Dendritic cell treated with granulocyte-macrophage colony-stimulating factor and Interleukin-4, amounts not matched to agents 40 ng/mL and 50 ng/mL, for 4 days (primary cell): Measurements from ENCODE around the gene EPB41L1.

Experiments
- H3K27ac Mint-ChIP-seq: one replicate; pipeline ENCODE4 v1.8.0; 2022; ENCODE audit warnings: mild to moderate bottlenecking, mixed read lengths
- H3K27me3 Mint-ChIP-seq: one replicate; pipeline ENCODE4 v1.8.0; 2022; ENCODE audit warnings: mild to moderate bottlenecking, mixed read lengths
- H3K36me3 Mint-ChIP-seq: one replicate; pipeline ENCODE4 v1.8.0; 2022; ENCODE audit warnings: low read depth, mixed read lengths
- H3K4me1 Mint-ChIP-seq: one replicate; pipeline ENCODE4 v1.8.0; 2022; ENCODE audit warnings: low read depth, mixed read lengths
- H3K4me3 Mint-ChIP-seq: one replicate; pipeline ENCODE4 v1.8.0; 2022; ENCODE audit warnings: mild to moderate bottlenecking, moderate library complexity, mixed read lengths
- H3K9me3 Mint-ChIP-seq: one replicate; pipeline ENCODE4 v1.8.0; 2022; ENCODE audit warnings: mixed read lengths
- intact Hi-C: fragments of 100-400 bp; cut with micrococcal nuclease; formaldehyde crosslinking; loops from one replicate; pipeline ENCODE4 v1.15.0; 2022

The EPB41L1 gene

DNA sequence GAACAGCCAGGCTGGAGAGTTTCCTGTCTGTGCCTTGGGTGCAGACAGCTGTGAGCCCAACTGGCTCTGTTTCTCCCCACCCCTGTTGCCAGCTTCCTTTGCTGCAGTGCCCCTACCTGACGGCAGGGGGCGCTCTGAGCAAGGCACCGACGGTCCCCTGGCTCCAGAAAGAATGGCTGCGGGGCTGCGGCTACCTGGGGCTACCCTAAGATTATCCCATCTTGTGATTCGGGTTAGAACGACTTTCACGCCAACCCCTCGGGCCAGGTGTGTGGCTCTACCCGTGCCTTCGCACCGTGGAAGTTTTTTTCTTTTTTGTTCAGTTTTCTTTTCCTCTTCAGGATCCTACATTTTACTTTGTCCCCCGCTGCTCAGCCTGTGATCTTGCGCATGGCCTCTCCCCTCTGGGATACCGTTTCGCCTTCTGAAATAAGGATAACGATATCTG lies 48.4 kb downstream of the EPB41L1 start:
- no peak overlapping the region for H3K27ac Mint-ChIP-seq
- peaks cover 17% of the 10 kb centered on the region for H3K27me3 Mint-ChIP-seq
- no peaks in the 10 kb centered on the region for H3K36me3 Mint-ChIP-seq
- intact Hi-C loops, result loop anchor here (1.0 kb wide), 1 partner anchor 236 kb away; no protein-coding TSS in a partner anchor
- peak overlapping the region; percentile 33 for H3K4me3 Mint-ChIP-seq
- no peaks in the 10 kb centered on the region for H3K9me3 Mint-ChIP-seq
- peaks cover 18% of the 10 kb centered on the region for H3K4me1 Mint-ChIP-seq

DNA sequence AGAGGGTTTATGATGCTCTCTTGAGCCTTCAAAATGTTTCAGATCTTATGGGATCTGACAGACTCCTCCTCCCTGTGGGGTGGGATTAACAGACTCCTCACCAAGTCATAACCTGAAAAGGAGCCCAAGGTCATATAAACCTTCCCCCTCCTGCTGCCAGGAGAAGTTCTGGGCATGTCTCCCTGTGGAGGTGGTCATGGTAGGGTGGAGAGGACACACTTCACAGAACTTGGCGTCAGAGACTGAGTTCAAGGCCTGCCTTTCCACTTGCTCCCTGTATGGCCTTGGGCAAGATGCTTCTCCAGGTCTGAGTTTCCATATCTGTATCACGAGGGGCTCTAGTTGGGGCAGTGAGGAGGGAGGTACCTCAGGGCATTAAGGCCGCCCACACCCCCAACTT lies 49.3 kb downstream of the EPB41L1 start:
- H3K4me1 Mint-ChIP-seq, result peaks cover 20% of the 10 kb centered on the region
- H3K4me3 Mint-ChIP-seq, result no peak overlapping the region
- H3K27me3 Mint-ChIP-seq, result peaks cover 17% of the 10 kb centered on the region
- intact Hi-C loops, result loop anchor here (1.0 kb wide), 1 partner anchor 235 kb away; no protein-coding TSS in a partner anchor
- no peaks in the 10 kb centered on the region for H3K9me3 Mint-ChIP-seq
- no peak overlapping the region for H3K27ac Mint-ChIP-seq
- no peaks in the 10 kb centered on the region for H3K36me3 Mint-ChIP-seq

DNA sequence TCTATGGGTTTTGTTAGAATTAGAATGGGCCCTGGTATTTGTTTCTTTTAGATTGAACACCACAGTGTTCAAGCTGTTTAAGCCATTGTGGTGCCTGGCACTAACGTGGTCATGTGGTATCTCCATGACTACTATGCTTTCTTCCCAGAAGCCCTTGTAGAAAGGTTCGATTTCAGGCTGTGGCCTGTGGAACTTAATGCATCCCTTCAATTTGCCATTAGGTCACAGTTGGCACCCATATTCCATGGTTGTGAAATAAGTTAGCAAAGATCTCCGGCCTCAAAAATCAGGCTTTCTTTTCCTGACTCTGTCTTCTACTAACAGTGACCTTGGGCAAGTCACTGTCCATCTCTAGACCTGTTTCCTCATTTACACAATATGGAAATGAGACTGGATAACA lies 50.5 kb downstream of the EPB41L1 start:
- Mint-ChIP-seq H3K27ac (no peak overlapping the region), H3K36me3 (no peaks in the 10 kb centered on the region), H3K4me1 (peaks cover 16% of the 10 kb centered on the region), H3K27me3 (peaks cover 14% of the 10 kb centered on the region), H3K9me3 (no peaks in the 10 kb centered on the region), H3K4me3 (no peak overlapping the region)
- intact Hi-C loops, result no loop called here

DNA sequence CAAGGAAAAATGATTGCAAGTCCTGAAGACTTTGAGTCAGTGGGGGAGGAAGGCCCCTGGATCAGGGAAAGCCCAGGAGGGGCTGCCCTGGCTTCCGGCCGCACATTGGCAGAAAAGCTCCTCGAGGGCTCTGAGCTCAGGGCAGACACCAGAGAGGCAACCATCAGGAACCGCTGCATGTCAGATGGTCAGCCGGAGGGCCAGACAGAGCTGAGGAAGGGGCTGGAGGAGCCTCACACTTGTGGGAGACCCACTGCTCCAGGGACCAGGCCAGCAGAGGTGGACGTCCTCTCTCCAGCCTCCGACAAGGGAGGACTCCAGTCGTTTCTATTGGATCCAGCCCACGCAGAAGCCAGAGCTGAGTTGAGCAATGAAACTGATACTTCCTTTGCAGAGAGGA lies 51.5 kb downstream of the EPB41L1 start:
- no peak overlapping the region for H3K27ac Mint-ChIP-seq
- peaks cover 10% of the 10 kb centered on the region for H3K27me3 Mint-ChIP-seq
- intact Hi-C loops, result no loop called here

DNA sequence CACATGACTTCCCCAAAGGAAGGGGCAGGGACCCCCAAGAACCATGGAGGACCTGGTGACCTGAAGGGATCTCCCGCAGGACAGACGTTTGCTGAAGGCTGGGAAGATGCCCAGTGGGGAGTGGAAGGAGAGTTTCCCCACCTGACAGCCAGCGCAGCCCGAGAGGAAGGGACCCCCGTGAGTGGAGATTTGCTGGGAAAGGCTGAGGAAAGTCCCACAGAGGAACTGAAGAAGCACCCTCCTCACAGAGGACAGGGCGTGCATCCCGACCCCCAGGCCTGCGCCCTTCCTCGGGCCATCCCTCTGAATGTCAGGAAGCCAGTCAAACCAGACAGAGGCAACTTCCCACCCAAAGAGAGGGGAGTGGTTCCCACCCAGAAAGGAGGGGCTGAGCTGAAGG lies 52.1 kb downstream of the EPB41L1 start:
- H3K27ac Mint-ChIP-seq, result no peak overlapping the region
- H3K27me3 Mint-ChIP-seq, result peaks cover 10% of the 10 kb centered on the region
- H3K4me3 Mint-ChIP-seq, result no peak overlapping the region
- intact Hi-C loops, result no loop called here
- no peaks in the 10 kb centered on the region for H3K9me3 Mint-ChIP-seq
- no peaks in the 10 kb centered on the region for H3K36me3 Mint-ChIP-seq
- peaks cover 16% of the 10 kb centered on the region for H3K4me1 Mint-ChIP-seq

More for the DNA sequence above, 51.5 kb downstream of the EPB41L1 start:
- H3K4me3 Mint-ChIP-seq, result no peak overlapping the region
- no peaks in the 10 kb centered on the region for H3K36me3 Mint-ChIP-seq
- H3K9me3 Mint-ChIP-seq, result no peaks in the 10 kb centered on the region
- H3K4me1 Mint-ChIP-seq, result peaks cover 16% of the 10 kb centered on the region

DNA sequence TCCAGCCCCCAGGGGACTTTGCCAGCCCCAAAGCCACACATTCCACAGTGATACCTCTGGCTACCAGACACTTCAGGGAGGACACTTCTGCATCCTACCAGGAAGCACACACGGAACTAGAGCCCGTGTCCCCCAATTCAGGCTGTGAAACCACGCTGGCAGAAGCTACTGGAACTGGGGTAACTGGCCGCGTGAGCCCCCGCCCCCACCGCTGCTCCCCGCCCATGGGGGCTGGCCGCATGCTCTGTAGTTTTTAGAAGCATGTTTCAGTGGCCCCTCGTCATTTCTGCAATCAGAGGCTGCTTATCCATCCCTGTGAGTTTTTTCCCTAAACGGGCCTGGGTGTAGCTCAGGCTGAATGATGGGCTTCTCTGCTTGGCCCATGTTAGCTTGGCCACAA lies 53.1 kb downstream of the EPB41L1 start:
- Mint-ChIP-seq H3K27ac (no peak overlapping the region), H3K4me3 (no peak overlapping the region), H3K9me3 (no peaks in the 10 kb centered on the region), H3K27me3 (peaks cover 9% of the 10 kb centered on the region), H3K4me1 (peaks cover 16% of the 10 kb centered on the region), H3K36me3 (no peaks in the 10 kb centered on the region)
- intact Hi-C loops, result no loop called here

DNA sequence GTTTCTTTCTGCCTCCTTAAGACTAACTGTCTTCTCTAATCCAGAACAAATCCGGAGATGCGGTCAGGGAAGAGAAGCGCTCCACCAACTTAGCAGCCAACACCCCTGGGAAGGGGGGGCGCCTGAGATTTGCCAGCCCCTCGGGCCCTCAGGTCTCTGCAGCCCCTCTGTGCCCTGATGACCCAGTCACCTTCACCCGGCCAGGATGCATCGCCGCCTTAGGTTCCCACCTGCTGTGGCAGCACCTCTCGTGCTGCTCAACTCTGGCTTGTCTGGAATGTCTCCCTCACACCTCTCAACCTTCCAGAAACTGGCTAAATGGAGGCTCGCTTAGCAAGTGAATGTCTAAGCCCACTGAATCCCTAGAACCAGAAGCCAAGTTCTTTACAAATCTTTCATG lies 53.7 kb downstream of the EPB41L1 start:
- H3K4me3 Mint-ChIP-seq, result no peak overlapping the region
- peaks cover 5% of the 10 kb centered on the region for H3K27me3 Mint-ChIP-seq
- intact Hi-C loops, result no loop called here
- no peak overlapping the region for H3K27ac Mint-ChIP-seq
- peaks cover 11% of the 10 kb centered on the region for H3K4me1 Mint-ChIP-seq
- no peaks in the 10 kb centered on the region for H3K9me3 Mint-ChIP-seq
- no peaks in the 10 kb centered on the region for H3K36me3 Mint-ChIP-seq

DNA sequence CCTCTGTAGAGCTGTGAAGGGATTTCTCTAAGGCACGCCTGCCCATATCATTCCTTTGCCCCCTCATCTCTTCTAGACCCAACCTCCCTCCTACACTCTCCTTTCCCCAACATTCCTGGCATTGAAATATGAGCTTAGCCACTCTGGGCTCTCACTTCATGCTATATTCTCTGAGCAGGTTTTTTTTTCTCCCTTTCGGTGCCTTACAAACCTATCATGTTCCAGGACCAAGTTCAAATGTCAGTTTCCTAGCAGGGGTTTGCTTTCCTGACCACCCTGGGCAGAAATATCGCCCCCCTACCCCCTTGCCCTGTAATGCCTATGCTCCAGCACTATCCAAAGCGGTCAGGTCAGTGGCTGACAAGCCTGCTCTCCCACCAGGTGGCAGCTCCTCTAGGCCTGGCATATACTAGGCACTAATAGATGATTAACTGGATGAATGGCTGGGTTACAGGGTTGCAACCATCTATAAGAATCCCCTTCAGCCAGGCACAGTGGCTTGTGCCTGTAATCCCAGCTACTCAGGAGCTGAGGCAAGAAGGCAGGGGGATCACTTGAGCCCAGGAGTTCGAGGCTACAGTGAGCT lies 56.0 kb downstream of the EPB41L1 start:
- Mint-ChIP-seq H3K27ac (no peak overlapping the region), H3K27me3 (peaks cover 2% of the 10 kb centered on the region), H3K4me3 (no peak overlapping the region), H3K9me3 (no peaks in the 10 kb centered on the region), H3K36me3 (no peaks in the 10 kb centered on the region), H3K4me1 (peaks cover 5% of the 10 kb centered on the region)
- intact Hi-C loops, result no loop called here

DNA sequence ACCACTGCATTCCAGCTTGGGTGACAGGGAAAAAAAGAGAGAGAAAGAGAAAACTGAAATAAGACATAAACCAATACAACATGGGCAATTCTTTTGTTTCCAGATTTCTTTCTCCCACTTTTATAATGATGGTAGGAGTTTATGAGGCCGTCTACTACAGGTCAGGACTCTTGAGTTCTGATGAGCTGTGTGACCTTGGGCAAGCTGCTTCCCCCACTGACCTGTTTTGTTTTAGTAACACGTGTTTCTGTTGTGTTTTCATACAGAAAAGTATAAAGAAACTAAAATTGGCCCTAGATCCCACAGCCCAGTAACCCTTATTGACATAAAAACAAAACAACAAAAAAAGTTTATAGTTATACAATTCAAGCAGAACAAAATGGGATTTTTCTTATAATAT lies 58.8 kb downstream of the EPB41L1 start:
- no peak overlapping the region for H3K27ac Mint-ChIP-seq
- H3K4me3 Mint-ChIP-seq, result no peak overlapping the region
- peaks cover 5% of the 10 kb centered on the region for H3K4me1 Mint-ChIP-seq
- peaks cover 5% of the 10 kb centered on the region for H3K27me3 Mint-ChIP-seq
- H3K9me3 Mint-ChIP-seq, result no peaks in the 10 kb centered on the region
- intact Hi-C loops, result no loop called here
- H3K36me3 Mint-ChIP-seq, result no peaks in the 10 kb centered on the region

DNA sequence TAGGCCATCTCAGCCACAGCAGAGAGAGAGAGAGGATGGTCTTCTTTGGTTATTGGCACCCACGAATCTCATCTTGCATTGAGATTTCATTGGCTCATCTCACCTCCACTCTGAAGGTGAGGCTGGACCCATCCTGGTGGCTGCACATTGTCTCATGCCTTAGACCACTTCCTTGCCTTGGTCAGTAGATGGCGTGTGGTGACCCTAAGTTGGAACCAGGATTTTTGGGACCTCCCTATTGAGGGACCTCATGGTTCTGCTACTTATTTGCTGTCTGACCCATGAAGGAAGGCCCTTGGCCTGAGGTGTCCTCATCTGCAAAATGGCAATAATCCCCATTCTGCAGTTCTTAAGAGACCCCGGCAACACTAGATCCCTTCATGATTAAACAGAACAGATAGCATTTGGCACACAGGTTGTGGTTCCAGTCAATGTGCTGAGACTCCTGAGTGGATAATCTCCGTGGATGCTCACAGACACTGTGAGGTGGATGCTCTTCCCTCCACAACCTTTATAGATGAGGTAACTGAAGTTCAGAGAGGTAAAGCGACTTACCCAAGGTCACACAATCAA lies 60.2 kb downstream of the EPB41L1 start:
- no peaks in the 10 kb centered on the region for H3K36me3 Mint-ChIP-seq
- H3K4me1 Mint-ChIP-seq, result no peaks in the 10 kb centered on the region
- no peak overlapping the region for H3K4me3 Mint-ChIP-seq
- H3K27me3 Mint-ChIP-seq, result peaks cover 5% of the 10 kb centered on the region
- no peak overlapping the region for H3K27ac Mint-ChIP-seq
- H3K9me3 Mint-ChIP-seq, result no peaks in the 10 kb centered on the region
- intact Hi-C loops, result no loop called here

DNA sequence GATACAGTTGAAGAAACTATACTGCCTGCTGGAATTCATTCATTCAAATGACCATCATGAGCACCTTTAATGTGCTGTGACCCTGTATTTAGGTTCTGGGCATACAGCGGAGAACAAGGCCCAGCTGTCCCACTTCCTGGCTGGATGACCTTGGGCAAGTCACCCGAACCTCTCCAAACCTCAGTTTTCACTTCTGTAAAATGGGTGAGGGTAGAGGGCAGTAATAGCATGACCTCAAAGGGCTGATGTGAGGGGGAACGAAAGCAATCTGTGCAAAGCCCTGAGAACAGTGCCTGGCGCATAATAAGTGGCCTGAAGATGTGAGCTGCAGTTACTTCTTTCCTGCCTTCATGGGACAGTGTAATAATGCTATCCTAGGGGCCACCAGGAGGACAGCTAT lies 61.2 kb downstream of the EPB41L1 start:
- no peak overlapping the region for H3K27ac Mint-ChIP-seq
- no peaks in the 10 kb centered on the region for H3K36me3 Mint-ChIP-seq
- H3K4me3 Mint-ChIP-seq, result no peak overlapping the region
- H3K27me3 Mint-ChIP-seq, result peaks cover 5% of the 10 kb centered on the region
- no peaks in the 10 kb centered on the region for H3K9me3 Mint-ChIP-seq
- intact Hi-C loops, result no loop called here
- no peaks in the 10 kb centered on the region for H3K4me1 Mint-ChIP-seq

DNA sequence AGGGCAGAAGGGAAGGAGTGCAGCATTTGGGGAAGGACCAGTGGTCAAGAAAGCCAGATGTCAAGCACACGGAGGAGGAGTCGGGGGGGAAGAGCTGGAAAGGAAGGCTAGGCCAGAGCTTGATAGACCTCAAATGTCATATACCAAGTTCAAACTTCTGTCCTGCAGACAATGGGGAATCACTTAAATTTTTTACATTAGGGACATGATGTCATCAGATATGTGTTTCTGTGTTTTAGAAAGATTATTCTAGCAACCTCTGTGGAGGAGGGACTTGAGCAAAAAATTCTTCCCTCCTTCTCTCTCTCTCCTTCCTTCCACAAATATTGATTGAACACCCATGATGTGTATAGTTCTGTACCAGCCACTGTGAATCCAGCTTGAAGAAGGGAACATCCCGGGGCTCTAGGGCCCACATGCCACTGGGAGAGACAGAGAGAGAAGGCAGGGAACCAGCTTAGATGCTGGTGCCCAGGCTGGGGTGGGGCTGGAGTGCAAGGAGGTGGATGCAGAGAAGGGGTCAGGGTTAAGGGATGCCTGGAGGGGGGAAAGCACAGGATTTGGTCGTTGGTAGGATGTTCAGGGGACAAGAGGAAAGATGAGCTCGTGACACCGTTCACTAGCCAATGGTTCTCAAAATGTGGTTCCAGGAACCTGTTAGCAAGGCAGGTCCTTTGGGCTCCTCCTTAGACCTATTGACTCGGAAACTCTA lies 61.9 kb downstream of the EPB41L1 start:
- Mint-ChIP-seq H3K4me3 (no peak overlapping the region), H3K36me3 (no peaks in the 10 kb centered on the region), H3K27ac (no peak overlapping the region), H3K27me3 (peaks cover 5% of the 10 kb centered on the region), H3K4me1 (no peaks in the 10 kb centered on the region), H3K9me3 (no peaks in the 10 kb centered on the region)
- intact Hi-C loops, result no loop called here

DNA sequence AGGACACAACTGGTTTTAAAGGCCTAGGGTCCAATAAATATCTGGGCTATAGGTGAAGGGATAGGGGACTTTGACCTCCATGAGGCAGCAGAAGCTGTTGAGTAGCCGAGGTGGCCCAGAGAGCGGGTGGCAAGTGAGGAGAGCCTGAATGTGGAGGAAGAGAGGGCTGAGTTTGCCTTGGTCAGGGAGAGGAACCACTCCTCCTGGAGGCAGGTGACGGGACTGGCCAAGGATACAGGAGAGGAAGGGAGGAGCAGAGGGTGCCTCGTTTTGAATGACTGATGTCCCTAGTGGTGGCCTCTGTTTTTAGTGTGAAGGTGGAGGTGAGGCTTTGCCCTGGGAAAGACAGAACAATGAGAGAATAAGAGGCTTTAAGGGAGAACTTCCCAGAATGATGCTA lies 62.7 kb downstream of the EPB41L1 start:
- no peaks in the 10 kb centered on the region for H3K9me3 Mint-ChIP-seq
- no peak overlapping the region for H3K4me3 Mint-ChIP-seq
- H3K27me3 Mint-ChIP-seq, result peaks cover 5% of the 10 kb centered on the region
- intact Hi-C loops, result no loop called here
- no peaks in the 10 kb centered on the region for H3K36me3 Mint-ChIP-seq
- H3K27ac Mint-ChIP-seq, result no peak overlapping the region
- H3K4me1 Mint-ChIP-seq, result no peaks in the 10 kb centered on the region

DNA sequence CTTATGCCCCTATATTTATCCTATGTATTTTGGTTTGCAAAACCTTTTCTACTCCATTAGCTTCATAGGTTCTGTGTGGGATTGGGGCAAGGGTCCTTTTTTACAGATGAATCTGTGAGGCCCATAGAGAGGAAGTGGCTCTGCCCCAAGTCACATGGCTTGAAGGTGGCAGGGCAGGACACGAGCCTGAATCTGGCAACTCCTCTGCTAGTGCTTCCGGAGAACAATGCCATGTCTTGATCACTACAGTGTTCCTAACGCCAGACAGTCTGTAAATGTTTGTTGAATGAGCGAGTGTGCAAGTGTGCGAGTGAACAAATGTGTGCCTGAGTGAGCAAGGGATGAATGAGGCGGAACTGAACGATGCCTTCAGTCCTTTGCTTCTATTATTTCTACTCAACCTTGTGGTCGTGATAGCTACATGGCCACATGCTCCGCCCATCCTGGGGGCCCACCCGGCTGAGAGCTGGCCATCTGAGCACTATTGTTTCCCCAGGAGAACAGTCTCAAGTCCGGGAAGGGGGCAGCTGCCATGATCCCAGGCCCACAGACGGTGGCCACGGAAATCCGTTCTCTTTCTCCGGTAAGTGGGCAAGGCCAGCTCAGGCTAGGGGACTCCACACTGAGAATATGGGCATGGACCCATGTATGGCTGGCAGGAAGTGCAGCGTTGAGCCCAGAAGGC lies 64.0 kb downstream of the EPB41L1 start:
- Mint-ChIP-seq H3K4me1 (no peaks in the 10 kb centered on the region), H3K9me3 (no peaks in the 10 kb centered on the region), H3K27me3 (peaks cover 3% of the 10 kb centered on the region), H3K4me3 (no peak overlapping the region), H3K27ac (no peak overlapping the region), H3K36me3 (no peaks in the 10 kb centered on the region)
- intact Hi-C loops, result no loop called here
